Erythroblast (primary cell): ENCODE measurements around the gene ZNF263.
"Not testable (repeated sequence)": the region's sequence is repeated elsewhere in the genome, so short reads cannot be mapped to it uniquely, and the experiment has no call there.

ENCODE experiments used
- GATA1 ChIP-seq: IDR thresholded peaks from 2 replicates; pipeline ENCODE4 v1.6.1; 2011; ENCODE audit warnings: low read depth, mild to moderate bottlenecking, control low read depth, low read length, moderate library complexity
- POLR2A ChIP-seq: IDR thresholded peaks from 2 replicates; pipeline ENCODE4 v1.6.1; 2011; ENCODE audit warnings: mild to moderate bottlenecking, low read length

DNA sequence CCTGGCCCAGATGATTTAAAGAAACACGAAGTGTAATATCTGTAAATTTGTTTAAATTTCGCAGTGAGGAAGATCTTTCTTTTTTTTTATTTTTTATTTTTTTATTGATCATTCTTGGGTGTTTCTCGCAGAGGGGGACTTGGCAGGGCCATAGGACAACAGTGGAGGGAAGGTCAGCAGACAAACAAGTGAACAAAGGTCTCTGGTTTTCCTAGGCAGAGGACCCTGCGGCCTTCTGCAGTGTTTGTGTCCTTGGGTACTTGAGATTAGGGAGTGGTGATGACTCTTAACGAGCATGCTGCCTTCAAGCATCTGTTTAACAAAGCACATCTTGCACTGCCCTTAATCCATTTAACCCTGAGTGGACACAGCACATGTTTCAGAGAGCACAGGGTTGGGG, 12.6 kb upstream of the ZNF263 start:
- TF ChIP-seq POLR2A, GATA1: not testable (repeated sequence)
